ENCODE measurements around the gene CCDC88B.

The CCDC88B gene

DNA sequence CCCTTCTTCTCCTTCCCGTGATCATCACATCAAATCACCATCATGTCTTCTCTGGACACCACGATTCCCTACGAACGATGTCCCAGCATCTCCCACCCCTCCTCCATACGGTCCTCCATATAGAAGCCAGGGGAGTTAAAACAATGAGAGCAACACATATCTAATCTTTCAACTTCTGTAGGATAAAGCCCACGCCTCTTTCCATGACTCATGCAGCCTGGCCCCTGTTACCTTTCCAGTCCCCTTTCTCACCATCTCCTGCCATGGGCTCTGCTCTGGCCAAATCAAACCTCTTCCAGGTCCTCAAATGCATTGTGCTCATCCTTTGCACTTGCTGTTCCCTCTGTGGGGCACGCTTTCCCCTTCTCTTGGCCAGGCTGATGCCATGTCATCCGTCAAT is 42.6 kb downstream of the CCDC88B start:
- no peak for DNase-seq (ENCODE audit: low read depth)

DNA sequence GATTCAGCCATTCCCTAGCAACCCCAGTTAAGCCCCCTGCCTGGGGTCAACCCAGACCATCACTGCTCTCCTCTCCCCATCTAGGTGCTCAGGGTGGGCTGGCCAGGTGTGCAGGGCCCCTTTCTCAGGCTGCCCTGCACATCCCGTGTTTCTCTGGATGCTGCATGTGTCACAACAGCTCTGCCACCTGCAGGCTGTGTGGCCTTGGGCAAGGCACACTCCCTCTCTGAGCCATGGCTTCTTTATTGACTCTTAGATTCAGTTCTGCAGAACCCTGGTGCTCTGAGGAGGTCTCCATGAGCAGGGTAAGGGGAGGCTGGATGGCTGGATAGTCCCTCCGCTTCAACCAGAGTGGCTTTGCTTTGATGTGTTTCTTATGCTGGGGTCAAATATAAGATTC is 43.6 kb downstream of the CCDC88B start:
- DNase-seq (ENCODE audit: low read depth) = no peak

DNA sequence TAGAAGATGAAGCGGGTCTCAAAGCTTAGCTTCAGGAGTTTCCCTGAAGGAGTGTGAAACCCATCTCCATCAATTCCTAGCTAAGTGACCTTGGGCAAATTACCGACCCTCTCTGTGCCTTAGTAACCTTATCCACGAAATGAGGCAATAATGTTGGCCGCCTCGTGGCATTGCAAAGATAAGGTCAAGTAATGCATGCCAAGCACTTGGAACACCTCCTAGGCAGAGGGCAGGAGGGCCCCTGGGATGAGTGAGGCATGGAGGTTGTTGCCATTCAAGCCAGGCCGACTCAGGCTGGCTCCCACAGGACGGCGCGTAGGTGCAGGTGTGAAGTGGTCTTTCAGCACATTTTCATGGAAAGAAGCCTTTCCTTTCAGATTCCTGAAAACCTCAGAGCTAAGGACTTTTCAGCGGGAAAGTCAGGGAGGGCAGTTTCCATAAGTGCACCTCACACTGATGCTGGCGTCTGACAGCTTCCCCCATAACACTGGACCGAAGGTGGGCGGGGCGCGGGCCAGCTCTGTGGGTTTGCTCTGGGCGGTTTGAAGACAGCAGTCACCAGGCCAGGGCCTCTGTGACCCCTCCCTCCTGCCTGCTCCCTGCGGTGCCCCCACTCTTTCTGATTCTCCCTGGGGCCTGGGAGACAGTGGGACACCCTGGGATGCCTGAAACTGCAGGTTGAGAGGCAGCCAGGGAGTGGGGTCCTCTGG is 44.2 kb downstream of the CCDC88B start:
- DNase-seq (ENCODE audit: low read depth) = no peak

DNA sequence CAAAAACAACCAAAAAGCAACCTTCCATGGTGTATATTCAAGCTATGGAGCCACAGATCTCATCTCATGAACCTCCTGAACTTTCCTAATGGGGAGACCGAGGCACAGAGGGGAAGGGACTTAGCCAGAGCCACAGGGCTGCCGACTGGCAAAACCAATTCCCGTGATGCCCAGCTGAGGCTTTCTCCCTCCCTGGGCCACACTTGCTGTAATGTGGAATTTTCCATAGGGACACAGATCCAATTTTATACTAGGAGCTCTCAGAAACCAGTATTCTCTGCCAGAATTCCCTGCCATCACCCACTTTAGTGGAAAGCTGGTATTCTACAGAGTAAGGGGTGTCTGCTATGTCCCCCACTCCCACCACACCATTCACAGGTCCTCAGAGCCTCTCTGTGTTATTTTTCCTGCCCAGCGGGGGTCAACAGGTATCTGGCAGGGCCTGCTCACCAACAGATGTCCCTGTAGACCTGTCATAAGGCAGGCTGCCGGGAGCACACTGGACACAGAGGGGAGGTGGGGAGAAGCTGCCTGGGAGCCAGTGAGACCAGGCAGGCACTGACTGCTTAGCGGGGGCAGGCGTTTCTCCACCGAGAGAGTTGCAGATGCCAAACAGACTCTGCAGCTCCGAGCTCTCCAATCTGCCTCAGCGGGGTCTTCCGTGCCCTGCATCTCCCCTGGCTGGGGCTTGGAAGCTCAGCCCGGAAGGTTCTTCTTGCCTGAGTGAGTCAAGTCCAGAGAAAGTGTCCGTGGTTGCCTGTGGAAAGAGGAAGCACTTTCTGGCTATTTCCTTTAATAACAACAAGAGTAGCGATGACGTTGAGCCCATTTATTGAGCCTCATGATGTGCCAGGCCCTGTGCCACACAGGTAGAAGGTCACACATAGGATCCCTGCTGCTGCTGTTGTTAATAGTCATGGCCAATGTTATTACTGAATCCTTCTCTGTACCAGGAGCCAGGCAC is 45.3 kb downstream of the CCDC88B start:
- no peak for DNase-seq (ENCODE audit: low read depth)

DNA sequence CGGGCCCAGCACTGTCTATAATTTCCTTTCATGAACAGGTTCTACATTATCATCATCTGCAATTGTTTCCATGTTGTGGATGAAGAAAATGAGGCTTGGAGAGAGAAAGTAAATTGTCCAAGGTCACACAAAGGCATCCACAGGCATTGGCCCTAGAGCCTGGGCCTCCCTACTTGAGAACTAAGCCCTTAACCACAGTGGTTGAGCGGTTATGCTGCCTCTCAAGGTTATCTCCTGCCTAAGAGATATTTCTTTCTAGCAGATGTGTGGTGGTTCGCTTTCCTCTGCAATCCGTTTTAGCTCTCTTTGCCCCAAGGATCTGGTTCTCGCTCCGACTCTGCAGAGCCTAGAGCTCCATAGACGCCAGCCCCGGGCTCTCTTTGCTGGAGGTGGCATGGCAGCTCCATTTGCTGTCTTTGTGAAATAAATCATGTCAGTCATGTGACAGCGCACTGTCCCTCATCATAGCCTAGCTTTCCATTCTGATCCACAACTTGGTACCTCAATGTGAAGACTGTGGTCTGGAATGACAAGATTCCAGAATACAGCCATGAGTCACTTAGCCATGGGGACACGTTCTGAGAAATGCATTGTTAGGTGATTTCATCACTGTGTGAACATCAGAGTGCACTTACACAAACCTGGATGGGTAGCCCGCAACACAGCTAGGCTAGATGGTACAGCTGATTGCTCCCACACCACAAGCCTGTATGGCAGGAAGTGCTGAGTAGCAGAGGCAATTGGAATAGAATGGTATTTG is 46.1 kb downstream of the CCDC88B start:
- no peak for DNase-seq (ENCODE audit: low read depth)

DNA sequence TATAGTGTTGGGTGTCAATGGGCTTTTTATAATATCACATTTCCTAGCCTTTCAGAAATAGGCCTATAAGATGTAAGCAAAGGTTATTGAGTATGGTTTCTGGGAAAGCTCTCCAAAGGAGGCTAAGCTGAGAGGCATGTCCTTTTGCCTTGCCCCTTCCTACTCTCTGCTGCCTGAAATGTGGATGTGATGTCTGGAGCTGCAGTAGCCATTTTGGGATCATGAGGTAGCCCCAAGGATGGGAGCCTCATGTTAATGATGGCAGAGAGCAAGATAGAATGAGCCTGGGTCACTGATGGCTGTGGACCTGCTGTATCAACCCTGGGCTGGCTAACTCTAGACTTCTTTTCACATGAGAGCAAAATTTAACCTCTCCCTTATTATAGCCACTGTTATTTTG is 47.9 kb downstream of the CCDC88B start:
- DNase-seq (ENCODE audit: low read depth) = no peak

DNA sequence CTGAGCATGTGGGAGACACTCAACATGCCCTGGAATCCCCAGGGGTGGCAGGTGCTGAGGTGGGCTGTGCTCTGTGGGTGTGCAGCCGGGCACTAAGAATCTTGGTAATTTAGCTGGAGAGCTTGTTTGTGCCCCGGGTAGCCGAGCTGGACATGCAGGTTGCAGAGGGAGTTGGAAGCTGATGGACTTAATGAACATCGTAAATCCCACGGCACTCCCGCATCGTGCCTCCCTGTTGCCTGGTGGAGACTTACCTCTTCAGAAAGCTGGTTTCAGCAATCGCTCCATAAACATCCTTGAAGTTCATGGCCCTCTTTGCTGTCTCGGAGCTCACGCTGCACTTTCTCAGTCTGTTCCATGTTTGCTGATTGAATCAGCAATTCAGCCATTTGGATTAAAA is 48.9 kb downstream of the CCDC88B start:
- no peak for DNase-seq (ENCODE audit: low read depth)

DNA sequence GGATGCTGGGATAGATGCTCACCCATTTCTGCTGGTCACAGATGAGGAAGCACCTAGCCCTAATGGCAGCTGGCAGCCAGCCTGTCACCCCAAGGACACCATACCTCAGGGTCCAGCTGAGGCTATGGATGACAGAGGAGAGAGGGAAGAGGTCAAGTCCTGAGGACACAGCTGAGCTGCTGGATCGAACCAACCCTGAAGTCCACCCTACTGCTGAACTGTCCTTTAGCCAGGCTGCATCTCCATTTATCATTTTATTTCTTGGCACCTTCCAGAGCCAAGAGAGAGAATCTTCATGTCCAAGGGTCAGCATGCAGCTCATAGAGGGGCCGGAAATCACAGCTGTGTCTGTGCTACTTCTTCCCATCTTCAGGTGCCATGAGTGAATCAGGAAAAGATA is 49.8 kb downstream of the CCDC88B start:
- DNase-seq (ENCODE audit: low read depth) = no peak

DNA sequence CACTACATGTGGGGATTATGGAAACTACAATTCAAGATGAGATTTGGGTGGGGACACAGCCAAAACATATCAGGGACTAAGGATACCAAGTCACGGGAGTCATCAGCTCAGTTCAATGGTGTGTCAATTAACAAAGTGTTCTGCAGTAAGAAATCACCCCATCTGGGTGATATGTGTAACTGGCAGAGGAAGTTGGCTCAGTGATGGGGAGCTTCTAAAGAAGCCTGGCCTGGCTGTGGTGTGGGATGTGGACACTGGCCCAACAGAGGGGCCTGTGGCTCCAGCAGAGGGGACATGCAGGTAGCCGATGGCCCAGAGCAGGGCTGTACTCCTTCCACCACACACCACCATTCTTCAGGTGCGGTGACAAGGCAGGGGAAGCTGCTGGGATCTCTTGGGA is 50.6 kb downstream of the CCDC88B start:
- no peak for DNase-seq (ENCODE audit: low read depth)

DNA sequence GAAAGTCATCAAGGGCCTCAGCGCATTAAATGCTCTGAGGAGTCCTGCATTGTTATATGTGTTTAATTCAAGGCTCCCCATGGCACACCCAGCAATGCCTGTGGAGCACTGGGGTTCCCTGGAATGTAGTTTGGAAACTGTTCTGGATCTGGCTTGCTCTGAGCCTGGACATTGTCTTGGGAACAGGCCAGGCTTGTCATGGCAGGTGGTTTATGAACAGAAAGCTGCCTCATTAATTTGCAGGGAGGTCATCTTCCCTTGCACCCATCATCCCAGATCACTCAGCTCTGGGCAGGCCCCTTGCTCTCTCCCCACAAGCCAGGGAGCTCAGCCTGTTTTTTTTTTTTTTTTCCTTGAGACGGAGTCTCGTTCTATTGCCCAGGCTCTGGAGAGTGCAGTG is 51.8 kb downstream of the CCDC88B start:
- DNase-seq (ENCODE audit: low read depth) = no peak

DNA sequence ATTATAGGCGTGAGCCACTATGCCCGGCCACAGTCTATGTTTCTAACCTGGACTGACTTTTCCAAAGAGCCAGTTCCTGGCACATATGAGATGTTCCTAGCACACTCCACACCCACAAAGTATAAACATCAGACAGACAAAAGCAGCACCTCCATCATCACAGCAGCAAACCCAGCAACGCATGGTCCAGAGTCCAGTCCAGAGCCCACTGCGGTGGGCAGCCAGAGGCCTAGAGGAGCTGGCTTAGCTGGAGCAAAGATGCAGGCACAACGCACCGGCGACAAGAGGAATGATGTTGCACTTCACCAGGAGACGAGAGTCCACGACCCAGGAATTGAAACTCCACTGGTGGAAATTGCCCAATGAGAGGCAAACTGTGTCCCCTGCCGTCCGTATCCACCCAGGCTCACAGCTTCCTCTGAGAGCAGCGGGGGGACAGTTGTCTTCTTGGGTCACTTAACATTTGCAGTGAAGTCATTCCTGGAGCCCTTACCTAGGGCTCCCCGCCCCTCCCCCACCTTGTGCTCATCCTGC is 55.6 kb downstream of the CCDC88B start:
- no peak for DNase-seq (ENCODE audit: low read depth)

DNA sequence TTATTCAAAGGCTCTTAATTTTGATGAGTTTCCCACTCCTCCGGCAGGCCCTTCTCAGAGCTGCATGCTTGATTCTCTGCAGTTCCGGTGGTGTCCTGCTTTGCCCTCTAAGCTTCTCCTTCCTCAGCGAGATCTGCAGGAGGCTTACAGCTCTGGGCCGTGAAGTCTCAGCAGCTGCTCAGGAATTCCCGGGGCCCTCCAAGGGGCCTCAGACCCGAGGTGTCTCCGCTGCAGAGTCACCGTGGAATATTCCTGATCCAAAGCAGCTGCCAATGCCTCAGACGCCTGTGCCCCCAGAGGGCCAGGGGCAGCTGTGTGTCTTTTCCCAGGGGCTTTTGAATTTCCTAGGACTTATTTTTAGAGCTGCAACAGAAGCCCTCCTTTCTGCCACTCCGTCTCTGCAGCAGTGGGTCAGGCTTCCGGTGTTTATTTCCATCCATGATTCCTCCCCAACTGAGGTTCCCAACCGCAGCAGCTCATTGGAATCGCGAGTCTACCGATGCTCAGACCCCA is 56.1 kb downstream of the CCDC88B start:
- no peak for DNase-seq (ENCODE audit: low read depth)

DNA sequence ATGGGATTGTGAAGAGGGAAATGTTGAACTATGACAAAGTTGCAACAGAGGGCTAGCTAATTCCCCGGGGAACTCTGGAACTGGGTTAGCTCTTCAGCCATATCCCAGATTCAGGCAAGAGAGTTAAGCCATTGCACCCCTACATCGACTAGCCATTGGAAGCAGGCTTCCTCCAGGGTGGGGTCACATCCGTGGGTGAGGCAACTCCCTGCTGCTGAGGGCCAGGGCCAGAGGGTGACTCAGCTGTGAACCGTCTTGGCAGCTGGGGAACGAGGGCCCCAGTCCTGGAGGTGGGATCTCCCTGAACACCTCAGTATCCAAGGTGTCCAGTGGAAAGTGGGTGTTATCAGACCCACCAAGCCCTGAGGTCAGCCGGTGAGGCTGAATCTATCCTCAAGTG is 60.1 kb downstream of the CCDC88B start:
- no peak for DNase-seq (ENCODE audit: low read depth)

DNA sequence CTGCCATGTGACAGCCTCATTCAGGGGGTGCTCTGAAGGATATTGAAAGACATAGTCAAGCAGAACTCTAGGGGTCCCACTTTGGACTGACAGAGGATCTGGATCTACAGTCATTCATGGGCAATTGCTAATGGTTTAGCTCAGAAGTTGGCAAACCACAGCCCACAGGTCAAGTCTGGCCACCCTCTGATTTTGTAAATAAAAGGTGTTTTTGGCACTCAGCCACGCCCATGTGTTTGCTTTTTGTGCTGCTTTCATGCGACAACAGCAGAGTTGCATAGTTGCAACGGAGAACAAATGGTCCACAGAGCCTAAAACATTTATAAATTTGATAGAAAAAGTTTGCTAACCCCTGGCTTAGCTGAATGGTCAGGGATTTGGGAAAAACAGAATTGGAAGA is 60.7 kb downstream of the CCDC88B start:
- no peak for DNase-seq (ENCODE audit: low read depth)

DNA sequence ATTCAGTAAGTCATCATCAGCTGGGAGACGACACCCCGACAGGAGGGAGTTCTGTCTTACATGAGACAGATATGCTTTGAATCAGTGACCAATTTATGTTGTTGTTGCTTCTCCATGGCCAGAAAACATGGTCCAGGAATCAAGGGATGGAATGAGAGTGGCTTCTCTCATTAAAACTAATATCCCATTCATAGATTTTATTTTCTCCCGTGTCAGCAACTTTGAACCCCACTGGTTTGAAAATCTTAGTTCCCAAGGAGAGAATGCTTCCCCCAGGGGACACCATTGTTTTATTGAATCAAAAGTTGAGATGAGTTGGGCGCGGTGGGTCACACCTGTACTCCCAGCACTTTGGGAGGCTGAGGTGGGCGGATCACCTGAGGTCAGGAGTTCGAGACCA is 61.8 kb downstream of the CCDC88B start:
- no peak for DNase-seq (ENCODE audit: low read depth)

DNA sequence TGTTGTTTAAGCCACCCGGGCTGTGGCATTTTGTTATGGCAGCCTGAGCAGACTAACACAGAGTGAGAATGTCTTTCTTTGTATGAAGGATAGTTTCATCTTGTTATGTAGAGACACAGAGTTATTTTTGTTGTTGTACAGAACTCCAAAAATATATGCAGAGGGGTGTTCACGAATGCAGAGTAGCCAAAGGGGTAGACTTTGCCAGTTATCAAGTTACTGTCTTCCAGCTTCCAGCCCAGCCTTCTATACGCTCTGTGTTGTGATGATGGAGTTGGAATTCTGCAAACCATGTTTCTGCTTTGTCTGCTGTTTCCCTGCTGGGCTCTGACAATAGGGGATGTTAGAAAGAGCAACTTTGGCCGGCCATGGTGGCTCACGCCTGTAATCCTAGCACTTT is 63.1 kb downstream of the CCDC88B start:
- no peak for DNase-seq (ENCODE audit: low read depth)

DNA sequence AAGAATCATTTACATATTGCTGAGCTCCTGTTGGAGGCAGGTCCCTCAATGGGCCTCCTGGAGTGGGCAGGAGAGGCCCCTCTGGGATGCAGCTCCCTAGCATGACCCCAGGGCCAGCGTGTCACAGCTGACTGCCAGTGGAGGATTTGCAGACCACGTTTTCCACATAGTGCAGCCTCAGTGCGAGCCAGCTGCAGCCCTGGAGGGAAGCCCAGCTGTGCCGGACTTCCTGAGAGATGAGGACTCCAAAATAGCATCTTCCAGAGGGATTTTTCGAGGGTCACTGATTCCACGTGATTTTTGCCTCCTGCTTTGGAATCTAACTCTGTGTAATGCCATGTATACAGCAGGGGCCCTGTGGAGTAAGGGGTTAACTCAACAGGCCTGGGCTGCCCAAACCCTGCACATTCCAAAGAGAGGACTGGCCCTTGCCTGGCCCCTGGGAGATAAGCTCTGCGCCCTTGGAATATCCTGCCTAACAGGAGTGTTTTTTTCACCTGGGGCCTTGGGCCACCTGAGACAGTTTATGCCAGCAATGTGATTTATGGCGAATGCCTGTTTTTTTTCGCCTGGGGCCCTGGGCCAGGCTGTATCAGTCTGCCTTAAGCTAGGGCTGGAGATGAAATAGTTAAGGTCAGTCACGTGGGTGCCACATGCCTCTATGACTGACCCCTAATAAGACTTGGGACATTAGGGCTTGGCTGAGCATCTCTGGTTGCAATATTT is 66.4 kb downstream of the CCDC88B start:
- DNase-seq (ENCODE audit: low read depth) = no peak

All from stimulated activated CD8-positive, alpha-beta memory T cell treated with anti-CD3 and anti-CD28 coated beads, Interleukin-15, amount 100 ng/mL, for 24 hours (primary cell).